Measurements from ENCODE around the gene IRF4.

Gene IRF4

GRCh38 chr6:353642-354614, 37.6 kb upstream of the IRF4 start:
- DNase-seq (ENCODE audit: low read depth, low spot score): no peak

GRCh38 chr6:354631-355280, 36.8 kb upstream of the IRF4 start:
- no peak for DNase-seq (ENCODE audit: low read depth, low spot score)

DNA sequence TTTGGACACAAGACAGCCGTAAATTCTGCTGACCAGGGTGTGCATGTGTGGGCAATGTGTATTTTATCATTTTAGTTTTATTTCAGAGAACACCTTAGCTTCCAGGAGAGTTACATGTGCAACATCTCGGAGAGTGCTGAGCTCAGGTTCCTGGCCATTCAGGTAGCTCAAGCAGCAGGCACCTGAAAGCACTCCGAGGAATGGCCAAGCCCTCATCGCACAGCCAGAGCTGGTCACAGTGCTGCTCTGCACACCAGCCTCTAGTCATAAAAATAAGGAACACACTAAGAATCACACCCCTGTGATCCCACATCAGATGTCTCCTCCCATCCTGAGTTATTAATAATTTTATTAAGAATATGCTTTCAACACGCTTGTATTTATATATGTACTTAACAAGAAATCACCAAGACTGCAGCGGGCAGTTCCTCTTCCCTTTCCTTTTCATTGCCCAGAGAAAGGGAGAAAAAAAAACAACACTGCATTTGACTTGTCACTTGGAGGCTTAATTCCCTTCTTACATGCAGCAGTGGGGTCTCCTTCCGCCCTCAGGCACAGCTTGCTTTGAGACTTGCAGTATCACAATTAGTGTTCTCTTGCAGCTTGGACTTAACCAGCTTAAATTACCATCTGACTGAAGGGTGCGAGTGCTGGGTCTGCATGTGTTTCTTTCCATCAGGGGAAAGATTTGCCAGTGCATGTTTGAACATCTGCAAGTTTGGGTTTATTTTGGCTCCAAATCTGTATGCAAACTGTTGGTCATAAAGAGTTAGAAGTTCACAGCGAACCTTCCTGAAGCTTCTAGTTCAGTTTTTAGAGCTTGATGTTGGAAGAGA, 36.0 kb upstream of the IRF4 start:
- no peak for DNase-seq (ENCODE audit: low read depth, low spot score)

DNA sequence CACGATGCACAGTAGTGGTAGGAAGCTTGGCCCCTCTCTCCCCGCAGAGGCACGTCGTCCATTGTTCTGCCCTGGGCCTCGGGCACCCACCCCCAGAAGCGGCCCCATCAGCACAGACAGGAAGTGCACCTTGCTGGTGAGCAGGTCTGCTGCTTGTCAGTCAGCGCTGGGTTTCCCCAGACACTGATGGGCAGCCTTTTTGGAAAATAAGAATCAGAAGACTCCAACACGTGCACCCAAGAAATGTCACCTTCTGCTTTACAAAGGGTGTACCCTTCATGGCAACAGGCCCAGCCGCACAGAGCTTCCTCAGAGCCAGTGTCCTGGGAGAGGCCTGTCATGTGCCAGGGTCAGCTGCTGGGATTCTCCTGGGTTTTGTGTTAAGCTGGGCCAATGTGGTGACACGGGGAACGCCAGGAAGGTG, 34.7 kb upstream of the IRF4 start:
- DNase-seq (ENCODE audit: low read depth, low spot score): no peak

- no peak for DNase-seq (ENCODE audit: low read depth, low spot score)
Measured at GRCh38 chr6:357261-357790, 34.2 kb upstream of the IRF4 start.

GRCh38 chr6:357791-358341, 33.7 kb upstream of the IRF4 start:
- no peak for DNase-seq (ENCODE audit: low read depth, low spot score)

GRCh38 chr6:358432-358831, 33.1 kb upstream of the IRF4 start:
- no peak for DNase-seq (ENCODE audit: low read depth, low spot score)

DNA sequence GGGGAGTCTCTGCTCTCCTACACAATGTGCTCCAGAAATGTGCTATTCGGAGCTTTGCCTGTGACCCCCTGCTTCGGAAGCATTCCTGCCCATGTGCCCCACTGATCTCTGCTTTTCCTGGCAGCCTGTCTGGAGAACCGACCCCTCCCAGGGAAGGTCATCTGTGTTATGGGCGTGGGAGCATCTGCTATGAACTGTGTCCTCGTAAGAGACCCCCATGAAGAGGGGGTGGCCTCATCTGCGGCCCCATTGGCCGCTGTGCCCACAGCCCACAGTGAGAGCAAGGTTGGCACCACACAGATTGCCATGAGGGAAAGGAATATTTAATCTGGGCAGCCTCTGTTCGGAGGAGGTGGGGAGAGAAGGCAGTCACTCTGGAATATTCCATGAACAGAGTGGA, 32.7 kb upstream of the IRF4 start:
- no peak for DNase-seq (ENCODE audit: low read depth, low spot score)

DNA sequence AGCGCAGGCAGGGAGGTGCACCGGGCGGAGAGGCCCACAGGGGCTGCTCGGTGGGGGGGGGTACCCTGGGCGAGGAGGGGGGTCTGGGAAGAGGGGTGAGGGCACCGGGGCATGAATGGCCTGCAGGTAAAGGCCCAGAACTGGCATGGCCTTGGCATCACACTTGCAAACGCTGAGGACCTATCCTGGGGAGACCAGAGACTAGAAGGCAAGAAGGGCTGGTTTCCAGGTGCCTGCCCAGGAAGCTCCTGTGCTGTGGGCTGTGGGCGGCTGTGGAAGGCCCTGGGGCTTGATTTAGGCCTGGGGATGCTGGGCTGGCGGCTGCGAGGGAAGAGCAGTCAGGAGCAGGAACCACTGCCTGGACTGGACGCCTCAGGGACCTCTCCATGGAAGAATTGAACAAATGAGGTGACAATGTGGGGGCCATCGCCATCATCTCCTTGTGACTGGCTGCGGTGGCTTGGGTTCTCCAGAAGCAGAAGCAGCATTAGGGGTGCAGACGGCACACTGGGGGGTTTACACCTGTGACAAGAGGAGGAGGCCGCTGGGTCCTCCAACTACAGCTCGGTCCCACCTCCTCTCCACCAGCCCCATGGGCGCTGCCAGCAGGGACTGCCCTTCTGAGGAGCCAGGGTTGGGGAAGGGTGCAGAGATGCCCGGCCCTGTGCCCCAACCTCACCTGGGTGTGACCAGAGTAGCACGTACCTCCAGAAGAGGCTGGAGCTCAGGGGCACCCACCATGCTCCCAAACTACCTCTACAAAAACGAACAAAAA, 32.1 kb upstream of the IRF4 start:
- no peak for DNase-seq (ENCODE audit: low read depth, low spot score)

DNA sequence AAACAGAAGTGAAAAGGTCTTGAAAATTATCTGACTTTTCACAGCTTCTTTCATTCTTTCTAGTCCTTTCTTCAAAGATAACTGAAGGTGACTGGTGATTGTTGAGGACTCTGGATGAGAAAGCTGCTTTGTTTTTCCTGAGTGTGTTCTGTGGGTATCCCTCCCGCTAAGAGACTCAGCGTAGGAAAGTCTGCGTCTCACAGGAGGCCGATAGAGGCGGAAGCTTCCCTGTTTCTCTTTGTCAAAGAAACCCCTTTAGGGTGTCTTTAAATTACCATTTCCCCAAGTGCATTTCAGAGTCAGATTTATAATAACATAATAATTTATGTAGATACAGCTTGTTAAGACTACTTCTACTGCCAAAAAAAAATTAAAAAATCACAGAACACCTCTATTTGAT, 31.2 kb upstream of the IRF4 start:
- DNase-seq (ENCODE audit: low read depth, low spot score): no peak

GRCh38 chr6:360764-361373, 30.7 kb upstream of the IRF4 start:
- no peak for DNase-seq (ENCODE audit: low read depth, low spot score)

GRCh38 chr6:361411-362132, 30.0 kb upstream of the IRF4 start:
- no peak for DNase-seq (ENCODE audit: low read depth, low spot score)

DNA sequence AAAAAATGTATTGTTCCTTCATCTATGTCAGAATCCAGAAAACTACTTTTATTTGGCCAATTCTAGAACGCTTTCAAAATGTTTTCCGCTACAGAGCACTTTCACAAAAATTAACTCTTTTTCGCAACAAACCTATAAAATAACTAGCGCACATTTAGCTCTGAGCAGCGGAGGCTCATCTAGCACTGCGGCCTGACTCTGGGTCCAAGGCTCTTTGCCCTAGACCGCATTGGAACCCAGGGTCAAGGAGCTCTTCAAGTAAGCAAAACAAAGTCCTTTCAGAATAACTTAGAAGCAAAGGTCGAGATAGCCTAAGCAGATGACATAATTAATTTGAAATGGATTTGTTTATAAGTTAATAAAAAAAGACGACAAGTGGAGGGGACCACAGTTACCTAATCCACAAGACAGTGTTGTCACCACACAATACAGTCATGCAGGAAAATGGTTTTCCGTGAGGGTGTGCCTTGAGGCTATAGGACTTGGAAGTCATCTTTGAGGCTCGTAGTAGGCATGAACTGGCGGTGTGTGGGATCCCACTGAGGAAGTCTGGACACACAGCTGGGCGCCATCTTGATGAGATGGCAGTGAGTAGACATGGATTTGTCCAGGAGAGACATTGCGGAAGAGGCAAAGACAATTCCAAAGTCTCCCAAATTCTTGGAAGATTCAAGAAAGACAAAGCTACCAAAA, 29.2 kb upstream of the IRF4 start:
- DNase-seq (ENCODE audit: low read depth, low spot score): no peak

GRCh38 chr6:362924-363249, 28.7 kb upstream of the IRF4 start:
- no peak for DNase-seq (ENCODE audit: low read depth, low spot score)

DNA sequence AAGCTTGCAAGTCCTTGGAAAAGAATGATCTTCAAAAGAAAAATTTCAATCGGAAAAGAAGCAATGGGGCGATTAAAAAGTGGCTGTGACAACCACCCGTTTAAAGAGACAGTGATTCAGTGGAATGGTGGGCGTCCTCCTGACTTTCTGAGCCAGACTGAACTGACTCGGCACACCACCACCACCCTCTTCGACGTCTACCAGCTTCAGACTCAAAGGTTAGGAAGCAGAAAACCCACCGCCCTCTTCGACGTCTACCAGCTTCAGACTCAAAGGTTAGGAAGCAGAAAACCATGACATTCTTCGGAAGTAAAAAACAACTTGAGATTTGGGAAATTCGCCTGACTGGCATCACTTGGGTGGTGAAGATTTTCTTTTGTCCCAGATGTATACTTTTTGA, 28.3 kb upstream of the IRF4 start:
- no peak for DNase-seq (ENCODE audit: low read depth, low spot score)

DNA sequence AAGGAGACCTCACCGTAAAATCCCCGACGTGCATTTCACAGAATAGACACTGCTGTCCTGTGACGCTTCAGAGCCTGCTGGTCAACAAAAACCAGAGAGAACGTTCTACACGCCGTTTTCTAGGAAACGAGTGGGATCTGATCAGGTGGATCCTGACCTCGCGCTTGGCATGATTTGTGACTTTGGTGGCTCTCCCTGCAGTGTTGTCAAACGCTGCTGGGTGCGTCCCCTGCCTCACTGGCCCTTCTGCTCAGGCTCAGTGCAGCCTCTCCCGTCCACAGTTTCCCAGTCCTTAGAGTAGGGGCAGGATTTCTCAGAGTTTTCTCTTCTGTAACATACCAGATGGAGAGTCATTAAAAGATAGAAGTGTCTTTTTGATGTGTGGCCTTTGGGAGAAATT, 27.6 kb upstream of the IRF4 start:
- DNase-seq (ENCODE audit: low read depth, low spot score): no peak

DNA sequence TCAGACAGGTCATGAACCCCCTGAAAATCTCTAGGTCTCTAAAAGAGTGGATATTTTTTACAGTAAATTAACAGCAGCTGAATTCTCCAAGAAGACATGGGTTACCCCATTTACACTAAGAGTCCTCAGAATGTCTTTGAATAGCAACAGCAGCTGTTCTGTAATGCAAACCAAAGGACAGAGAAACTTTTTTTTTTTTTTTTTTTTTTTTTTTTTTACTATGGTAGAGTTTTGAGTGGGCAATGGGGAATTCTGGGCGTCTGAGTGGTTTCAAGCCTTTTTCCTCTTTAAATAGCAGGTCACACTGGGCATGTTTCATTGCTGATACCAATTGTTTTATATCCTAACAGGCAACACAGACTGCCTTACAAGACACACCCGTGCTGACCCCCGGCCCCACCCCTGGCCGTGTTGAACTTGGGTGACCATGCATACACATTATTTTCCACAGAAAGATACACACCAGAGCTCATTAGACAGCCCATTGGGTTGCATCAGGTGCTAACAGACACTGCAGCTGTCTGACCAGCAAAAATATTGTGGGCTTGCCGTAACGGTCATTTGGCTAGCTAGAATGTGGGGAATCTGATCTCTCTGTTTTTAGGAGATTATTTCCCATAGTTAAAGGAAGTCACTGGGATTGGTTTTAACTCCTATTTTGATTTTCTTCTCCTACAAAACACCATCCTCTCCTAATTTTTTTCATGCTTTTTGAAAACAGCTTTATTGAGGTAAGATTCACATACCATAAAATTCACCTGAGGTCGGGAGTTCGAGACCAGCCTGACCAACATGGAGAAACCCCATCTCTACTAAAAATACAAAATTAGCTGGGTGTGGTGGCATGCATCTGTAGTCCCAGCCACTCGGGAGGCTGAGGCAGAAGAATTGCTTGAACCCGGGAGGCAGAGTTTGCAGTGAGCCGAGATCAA, 26.7 kb upstream of the IRF4 start:
- no peak for DNase-seq (ENCODE audit: low read depth, low spot score)

GRCh38 chr6:365835-366234, 25.7 kb upstream of the IRF4 start:
- no peak for DNase-seq (ENCODE audit: low read depth, low spot score)

Data from activated CD4-positive, CD25-positive, alpha-beta regulatory T cell treated with anti-CD3 and anti-CD28 coated beads, Interleukin-2, amount 50 U/mL, for 16 hours (primary cell).